Activated CD4-positive, alpha-beta T cell treated with anti-CD3 and anti-CD28 coated beads for 4 hours (primary cell): Measurements from ENCODE around the gene FIBP.

Experiments
- DNase-seq, 2 donors: peaks; one replicate each; pipeline ENCODE4 v3.0.0-alpha.2; 2020

FIBP gene

DNA sequence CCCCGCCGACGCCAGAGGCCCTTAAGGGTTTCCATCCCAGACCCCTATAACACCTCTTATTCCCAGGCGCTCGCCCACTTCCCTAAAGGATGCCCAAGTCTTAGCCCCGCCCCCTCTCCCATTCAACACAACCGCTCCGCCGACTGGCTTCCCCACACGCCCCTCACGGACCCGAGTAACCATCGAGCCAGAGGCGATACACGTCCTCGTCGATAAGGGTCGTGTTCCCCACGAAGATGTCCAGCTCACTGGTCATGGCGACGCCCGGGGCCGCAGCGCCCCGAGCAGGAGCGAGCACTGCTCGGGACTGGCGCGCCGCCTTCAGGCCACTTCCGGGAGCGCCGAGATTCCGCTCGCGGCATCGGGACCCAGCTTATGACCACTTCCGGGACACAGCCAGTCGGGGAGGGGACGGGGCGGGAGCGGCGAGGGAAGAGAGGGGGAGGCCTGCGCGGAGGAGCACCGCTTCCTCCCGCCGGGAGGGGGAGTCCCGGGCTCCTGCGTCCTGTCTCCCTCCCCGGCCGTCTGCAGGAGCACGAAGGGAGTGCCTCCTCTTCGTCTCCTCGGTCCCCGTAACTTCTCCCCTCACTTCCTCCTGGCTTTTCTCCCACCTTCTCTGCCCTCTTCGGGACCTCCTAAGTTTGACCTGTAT, at the start of gene FIBP:
TSS of gene FIBP (minus strand) at position 309 of the 652 bp plus-strand sequence. CDS start at position 256, 53 bp downstream.
- peak; percentile 93 to 95 for DNase-seq

DNA sequence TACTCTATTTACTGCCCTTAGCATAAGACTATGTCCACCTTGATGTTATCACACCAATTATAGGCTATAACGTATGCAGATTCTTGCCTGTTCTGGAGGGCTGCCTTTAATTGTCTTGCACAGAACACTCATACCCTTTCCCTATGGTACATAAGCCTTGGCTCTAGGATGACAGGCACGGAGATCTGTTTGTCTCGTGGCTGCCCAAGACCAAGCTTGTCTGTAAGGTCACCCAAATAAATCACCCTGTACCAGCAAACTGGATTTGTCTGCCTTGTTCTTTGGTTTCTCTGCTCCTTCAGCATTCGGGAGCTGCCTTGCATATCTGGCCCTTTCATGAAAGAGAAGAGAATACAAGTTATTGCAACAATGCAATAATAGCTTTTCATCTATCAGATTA, 49.5 kb upstream of the FIBP start:
- DNase-seq = no peak

DNA sequence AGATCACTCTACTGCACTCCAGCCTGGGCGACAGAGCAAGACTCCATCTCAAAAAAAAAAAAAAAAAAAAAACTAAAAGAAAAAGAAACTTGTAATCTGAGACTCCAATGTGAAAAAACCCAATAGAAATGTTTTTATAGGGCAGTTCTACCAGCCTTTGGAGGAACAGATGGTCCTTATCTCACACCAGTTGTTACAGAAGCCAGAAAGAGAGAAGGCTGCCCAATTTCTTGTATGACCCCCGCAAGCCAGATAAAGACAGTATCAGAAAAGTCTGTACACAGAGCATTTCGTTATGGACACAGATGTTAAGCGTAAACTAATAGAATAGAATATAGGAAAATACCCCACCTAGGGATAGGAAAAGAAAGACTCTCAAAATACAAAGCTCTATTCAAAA, 45.7 kb upstream of the FIBP start:
- DNase-seq = no peak

DNA sequence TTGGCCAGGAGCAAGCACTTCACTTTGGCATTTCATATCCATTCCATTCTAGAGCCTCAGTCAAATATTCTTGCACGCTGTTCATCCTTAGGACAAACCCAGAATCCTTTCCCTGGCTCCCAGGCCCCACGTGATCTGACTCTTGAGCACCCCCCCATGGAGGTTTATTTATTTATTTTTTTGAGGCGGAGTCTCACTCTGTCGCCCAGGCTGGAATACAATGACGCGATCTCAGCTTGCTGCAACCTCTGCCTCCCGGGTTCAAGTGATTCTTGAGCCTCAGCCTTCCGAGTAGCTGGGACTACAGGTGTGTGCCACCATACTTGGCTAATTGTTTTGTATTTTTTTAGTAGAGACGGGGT, 44.3 kb upstream of the FIBP start:
- DNase-seq = no peak

DNA sequence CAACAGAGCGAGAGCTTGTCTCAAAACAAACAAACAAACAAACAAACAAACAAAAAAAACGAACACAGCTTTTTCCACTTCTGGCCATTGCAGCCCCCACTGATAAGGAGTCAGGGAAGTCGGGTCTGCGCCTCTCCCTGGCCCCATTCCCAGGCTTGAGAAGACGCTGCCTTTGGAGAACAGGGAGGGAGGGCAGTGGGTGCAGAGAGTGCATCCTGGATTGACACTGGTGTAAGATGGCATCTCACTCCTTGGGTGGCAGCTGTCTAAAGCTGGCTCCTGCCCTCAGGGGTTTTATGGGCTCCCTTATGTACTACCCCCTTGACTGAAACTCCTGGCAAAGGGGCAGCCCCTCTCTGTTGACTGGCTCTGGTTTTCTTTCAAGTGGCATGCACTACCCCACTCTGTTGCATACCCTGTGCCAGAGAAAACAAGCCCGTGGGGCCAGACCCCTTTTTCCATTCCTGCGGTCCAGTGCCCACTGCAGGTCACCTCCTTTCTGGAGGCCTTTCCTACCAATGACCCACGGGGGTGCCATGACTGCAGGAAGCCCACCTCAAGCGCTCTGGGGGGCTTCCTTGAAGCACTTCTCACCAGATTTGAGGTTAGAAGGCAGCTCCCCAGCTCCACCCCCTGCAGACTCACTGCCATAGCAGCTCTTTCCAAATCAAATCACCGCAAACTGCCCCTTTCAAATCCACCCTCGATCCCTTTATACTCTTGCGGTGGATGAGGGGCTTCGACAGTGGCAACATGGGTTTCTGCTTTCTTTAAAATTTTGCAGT, 43.7 kb upstream of the FIBP start:
- no peak for DNase-seq

DNA sequence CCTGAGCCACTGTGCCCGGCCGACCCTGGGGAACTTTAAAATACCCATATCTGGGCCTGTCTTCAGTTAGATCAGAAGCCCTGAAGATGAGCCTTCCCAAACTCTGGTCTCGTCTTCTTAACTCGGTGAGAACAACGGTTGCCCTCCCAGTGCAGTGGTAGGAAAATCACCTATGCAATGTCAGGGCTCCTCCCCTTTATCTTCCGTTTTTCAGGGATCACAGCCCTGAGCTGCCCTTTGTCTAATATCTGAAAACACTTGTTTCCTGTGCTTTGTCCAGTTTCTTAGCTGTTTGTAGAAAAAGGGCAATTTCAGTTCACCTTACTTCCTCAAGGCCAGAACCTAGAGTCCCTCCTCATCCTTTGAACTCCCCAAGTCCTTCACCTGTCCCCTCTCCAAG, 40.4 kb upstream of the FIBP start:
- DNase-seq = no peak

DNA sequence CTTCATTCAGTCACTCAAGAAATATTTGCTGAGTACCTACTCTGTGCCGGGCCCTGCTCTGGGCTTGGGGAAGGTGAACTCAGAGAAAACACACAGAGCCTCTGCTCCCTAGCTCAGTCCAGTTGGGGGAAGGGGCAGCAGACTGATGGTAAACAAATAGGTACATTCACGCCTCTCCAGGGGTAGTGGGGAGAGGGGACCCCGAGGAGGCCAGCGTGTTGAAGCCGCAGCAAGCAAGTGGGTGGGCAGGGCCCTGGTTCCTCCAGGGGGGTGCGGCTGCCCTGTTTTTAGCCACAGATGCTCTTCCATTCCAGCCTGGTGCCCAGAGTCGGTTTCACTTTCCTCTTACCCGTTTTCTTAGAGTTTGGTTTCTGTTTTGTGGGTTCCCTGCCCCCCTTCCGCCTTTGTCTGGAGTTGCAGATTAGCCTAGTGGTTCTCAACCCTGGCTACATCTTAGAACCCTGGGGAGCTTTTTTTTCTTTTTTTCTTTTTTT, 39.7 kb upstream of the FIBP start:
- DNase-seq = peak; percentile 74 to 75

DNA sequence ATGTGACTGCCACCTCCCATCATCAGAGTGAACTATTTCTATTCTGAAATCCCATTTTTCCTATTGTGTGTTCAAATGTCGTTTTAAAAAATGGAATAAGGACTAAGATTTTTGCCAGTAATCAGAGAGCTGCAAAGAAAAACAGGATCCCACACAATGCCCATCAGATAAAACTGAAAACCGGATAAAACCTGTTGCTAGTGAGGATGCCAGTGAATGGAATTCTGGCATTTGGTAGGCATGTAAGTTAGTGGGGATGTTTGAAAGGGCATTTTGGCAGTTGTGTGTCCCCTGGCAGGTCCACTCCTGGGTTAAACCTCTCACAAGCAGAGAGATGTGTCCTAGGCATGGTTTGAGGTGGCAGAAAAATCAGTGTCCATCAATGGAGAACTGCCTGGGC, 37.1 kb upstream of the FIBP start:
- no peak for DNase-seq

DNA sequence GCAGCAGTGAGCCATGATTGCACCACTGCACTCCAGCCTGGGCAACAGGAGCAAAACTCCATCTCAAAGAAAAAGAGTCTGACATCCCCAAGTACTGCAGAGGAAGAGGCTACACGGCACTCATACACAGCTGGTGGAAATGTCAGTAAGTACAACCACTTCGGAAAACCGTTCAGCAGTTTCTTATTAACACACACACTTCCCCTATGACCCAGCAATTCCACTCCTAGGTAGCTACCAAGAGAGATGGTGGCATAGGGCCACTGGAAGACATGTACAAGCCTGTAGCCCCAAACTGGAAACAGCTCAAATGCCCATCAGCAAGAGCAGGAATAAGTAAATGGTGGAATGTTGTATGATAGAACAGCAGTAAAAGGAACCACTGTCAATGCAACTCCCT, 34.3 kb upstream of the FIBP start:
- no peak for DNase-seq

DNA sequence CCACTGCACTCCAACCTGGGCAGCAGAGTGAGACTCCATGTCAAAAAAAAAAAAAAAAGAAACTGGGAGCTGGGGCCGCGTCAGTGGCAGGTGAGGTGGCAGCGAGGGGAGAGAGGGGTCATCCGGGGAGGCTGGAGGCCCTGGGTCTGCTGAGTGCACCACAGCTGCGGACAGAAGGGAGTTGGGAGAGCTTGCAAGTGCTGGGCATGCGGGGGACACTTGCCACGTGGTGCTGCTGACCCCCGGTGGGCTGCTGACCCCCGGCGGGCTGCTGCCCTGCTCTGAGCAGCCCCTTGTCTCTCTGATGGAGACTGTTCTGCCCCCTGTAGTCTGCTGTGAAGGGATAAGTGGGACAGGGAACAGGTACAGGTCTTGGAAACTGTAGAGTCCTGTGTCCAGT, 33.6 kb upstream of the FIBP start:
- DNase-seq = no peak

DNA sequence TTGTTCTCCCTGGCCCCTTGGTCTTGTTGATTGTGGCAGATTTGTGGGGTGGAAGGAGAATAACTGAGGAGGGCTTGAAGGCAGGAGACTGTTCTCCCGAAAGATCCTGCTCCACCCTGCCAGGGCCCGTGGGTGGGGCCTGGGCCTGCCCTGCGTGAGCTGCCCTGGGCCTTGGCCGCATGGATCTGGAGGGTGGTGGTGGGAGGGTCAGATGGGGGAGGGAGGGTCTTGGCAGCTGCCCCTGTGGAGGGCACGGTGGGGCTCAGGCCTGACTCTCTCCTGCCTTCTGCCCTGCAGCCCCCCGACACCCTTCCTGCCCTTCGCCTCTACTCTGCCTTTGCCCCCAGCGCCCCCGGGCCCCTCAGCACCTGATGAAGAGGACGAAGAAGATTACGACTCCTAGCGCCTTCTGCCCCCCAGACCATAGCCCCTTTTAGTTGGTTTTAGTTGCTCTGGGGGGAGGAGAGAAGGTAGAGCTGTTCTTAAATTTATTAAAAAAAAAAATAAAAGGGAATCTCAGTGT, 32.8 kb upstream of the FIBP start:
- DNase-seq = no peak

DNA sequence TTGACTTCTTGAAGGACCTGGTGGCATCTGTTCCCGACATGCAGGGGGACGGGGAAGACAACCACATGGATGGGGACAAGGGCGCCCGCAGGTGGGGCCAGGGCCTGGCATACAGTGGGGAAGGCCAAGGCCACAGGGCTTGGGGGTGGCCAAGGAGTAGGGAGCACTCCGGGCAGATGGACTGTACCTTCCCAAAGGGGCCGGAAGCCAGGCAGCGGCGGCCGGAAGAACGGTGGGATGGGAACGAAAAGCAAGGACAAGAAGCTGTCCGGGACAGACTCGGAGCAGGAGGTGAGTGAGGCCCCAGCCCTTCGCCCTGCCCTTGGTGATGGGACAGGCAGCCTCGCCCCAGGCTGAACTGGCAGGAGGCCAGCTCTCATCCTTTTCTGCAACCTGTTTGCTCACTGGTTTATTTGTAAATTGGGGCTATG, 32.1 kb upstream of the FIBP start:
- DNase-seq = no peak

DNA sequence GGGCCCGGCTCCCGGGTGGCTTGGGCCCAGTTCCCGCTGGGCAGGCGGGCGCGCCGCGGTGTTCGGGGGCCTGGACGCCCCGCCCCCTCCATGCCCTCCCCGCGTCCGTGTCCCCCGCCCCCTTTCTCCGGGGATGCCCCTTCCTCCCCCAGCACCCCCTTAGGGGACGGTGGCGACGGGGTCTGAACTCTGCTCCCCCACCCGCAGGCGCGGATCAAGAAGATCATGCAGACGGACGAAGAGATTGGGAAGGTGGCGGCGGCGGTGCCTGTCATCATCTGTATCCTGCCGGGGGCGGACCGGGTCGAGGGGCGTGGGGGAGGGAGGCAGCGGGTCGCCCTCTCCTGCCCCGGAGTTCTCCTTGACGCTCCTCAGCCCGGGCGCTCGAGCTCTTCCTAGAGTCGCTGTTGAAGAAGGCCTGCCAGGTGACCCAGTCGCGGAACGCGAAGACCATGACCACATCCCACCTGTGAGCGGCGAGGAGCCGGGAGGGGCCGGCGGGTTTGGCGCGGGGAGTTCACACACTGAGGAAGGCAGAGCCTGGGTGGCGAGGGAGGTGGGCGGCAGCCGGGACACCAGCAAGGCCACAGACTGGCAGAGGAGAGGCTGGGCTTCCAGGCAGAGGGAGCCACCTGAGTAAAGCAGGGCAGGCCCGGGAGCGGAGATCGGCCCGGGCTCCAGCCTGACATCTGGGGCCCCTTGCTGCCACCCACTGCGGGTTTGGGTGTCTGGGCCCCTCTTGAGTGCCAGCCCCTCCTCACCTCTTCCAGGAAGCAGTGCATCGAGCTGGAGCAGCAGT, 31.5 kb upstream of the FIBP start:
- peak; percentile 62 to 71 for DNase-seq

DNA sequence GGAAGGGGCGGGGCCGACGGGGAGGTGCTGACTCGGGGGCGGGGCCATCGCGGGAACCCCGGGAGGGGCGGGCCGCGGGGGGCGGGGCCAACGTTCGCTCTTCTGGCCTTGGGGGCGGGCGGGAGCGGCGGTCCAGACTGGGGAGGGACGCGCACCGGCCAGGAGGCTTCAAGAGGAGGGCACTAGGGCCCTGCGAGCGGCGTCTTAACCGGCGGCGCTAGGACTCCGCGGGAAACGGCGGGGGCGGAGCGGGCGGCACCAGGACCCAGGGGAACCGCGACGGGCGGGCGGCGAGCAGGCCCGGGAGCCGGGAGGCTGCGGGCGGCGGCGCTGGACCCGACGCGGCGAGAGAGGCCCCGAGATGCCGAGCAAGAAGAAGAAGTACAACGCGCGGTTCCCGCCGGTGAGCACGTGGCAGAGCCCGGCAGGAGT, 30.9 kb upstream of the FIBP start, which contains the start of gene DRAP1:
TSS of gene DRAP1 (plus strand) at position 286 of the 432 bp plus-strand sequence. CDS start at position 362, 76 bp downstream.
- DNase-seq = peak; percentile 99 to 100

DNA sequence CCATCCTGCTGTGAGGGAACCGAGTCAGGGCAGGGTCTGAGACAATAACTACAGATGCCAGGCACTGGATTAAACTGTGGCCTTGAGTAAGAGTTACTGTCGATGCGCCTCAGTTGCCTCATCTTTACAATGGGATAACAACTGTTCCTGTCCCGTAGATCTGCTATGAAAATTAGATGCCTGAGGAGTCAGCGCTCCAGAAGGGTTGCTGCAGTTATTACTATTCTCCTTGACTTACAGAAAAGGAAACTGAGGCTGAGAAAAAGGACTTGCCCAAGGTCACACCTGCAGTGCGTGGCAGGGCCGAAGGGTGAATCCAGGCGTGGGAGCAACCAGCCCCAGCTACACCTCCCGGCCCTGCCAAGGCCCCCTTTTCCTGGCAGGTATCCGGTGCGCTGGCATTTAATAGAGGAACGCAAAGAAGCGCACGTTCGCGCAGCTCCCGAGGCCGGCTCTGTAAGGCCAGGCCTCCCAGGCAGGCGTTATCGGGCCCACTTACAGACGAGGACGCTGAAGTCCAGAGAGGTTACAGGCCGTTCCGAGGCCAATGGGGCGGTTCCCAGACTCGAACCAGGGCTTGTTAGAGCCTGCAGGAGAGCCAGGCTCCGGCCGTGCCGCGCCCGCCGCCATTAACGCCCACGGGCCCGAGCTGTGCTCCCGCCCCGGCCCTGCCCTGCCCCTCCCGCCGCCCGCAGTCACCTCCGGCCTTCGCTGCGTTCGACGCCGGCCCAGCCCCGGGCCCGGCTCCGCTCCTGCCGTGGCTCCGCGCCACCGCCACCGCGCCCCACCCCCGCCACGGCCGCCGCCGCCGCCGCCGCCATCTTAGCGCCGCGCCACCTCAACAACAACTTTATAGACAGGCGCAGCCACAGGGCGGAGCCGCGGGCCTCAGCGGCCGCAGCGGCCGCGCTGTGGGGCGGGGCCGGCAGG, 30.2 kb upstream of the FIBP start, which contains the start of gene C11orf68:
TSS of gene C11orf68 (minus strand) at position 852 of the 930 bp plus-strand sequence. CDS start at position 821, 31 bp downstream.
- no peak for DNase-seq

DNA sequence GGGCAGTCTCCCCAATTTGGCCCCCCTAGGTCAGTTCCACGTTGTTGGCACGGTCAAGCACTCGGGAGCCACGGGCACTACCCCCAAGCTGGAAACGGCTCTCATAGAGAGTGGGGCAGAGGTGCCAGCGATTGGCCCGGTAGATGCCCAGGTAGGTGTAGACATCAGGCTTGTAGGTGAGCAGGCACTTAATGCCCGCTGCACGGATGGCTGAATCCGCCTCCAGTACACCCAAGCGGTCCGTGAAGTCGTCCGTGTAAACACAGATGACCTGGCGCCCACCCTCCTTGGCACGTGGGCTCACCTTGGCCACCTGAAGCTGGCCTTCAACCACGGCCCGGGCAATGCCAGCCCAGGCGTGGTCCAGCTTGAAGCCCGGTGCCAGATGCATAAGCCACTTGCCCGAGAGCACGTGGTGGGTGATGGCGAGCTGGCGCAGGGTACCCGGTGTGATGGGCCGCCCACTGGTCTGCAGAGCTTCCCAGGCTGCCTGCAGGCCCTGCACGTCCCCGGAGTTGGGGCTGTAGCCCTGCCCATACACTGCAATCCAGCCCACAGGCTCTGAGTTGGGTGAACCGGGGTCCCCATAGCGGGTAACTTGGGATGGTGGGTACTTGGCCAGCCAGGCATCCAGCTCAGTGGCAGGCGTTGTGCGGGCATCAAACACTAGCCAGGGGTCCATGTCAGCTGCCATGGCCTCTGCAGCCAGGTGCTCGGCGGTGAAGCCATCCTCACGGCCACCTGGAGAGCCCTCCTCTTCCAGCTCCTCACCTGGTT, 29.4 kb upstream of the FIBP start:
- no peak for DNase-seq

DNA sequence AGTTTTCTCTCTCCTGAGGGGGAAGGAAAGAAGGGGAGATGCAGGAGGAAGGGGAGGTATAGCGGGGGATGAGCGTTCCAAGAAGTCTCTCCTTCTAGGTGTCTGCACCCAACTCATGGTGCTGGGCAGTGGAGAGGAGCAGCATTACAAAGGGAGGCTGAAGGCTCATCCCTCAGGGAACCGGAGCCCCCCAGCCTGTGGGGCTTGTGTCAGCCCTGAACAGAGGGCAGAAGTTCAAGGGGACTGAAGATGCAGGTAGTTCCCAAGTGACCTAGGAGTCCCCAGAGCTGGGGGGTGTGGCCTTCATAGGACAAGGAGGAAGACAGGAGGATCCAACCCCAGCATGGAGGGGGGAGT, 28.8 kb upstream of the FIBP start:
- DNase-seq = no peak

DNA sequence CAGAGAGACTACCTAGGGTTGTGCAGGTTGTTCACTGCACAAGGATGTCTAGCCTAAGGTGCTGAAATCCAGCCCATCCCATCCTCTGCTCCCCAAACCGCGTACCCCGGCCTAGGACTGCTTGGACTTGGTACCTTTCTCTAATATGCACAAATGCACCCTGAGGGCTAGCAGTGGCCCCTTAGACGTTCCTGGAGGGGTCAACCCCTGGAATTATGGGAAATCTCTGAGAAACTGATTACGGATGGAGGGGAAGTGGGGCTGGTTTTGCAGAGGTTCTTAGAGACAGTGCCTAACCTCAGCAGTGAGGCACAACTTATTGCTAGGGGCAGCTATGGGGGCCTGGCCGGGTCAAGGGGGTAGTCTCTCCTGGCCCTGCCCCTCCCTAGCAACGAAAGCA, 28.1 kb upstream of the FIBP start:
- DNase-seq = no peak

DNA sequence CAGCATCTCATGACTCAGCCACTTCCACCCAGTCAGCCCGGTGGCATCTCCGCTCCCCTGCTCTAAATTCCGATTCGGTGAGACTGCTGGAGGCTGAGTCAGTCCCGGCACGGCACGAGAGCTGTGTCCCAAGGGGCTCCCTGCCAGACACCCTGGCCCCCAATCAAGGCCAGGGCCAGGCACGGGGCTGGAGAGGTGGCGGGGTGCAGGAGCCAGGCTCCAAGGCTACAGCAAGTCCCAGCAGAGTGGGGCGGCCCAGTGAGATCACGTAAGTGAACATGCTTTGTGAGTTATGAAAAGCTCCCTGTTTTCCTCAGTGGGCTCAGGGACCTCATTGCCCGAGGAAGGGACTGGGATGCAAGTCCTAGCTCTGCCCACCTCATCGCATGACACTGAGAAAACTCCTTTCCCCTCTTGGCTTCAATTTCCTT, 27.6 kb upstream of the FIBP start:
- DNase-seq = no peak

DNA sequence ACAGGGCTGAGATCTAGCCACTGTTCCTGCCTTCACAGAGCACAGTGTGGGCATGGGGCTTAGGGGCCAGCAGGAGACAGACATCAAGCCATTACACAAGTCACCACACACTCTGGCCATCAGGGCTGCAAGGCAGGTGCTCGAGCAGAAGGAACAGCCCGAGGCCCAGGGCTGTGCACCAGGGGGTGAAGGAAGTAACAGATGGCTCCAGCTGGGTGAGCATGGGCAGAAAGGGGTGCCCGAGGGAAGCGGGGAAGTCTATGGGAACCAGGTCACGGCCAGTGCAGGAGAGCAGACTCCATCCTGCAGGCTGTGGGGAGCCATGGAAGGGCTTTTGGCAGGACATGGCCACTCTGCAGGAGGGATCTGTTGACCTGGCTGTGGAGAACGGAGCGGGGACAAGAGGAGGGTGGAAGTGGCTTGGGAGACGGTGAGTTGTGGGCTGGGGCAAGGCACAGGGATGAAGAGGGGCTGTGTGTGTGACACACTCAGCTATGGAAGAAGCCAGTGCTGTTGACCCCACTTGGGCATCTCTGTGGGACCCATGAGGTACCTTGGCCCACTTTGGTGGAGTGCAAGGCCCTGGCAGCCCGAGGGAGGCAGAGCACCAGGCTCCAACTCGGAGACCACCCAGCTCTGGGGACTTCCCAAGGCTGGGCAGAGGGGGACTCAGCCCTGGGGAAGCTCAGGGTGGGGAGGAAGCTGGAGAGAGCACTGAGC, 27.0 kb upstream of the FIBP start:
- DNase-seq = no peak
